NB4 (cell line): ENCODE data around the gene GPX4.

Source experiments
- DNase-seq: peaks from one replicate; pipeline ENCODE4 v3.0.0; 2010; ENCODE audit warnings: low read depth
- H3K4me3 ChIP-seq: one replicate; pipeline ENCODE4 v1.5.1; 2011; ENCODE audit warnings: mild to moderate bottlenecking, low read depth, low read length, moderate library complexity
- CTCF ChIP-seq: IDR thresholded peaks from one replicate; pipeline ENCODE4 v1.5.1; 2012; ENCODE audit warnings: low read depth, low read length
- MAX ChIP-seq: IDR thresholded peaks from 2 replicates; pipeline ENCODE4 v1.6.1; 2011; ENCODE audit warnings: low read depth, low read length
- MYC ChIP-seq: IDR thresholded peaks from 2 replicates; pipeline ENCODE4 v1.6.1; 2011; ENCODE audit warnings: low read depth, low read length
- POLR2A ChIP-seq: IDR thresholded peaks from 2 replicates; pipeline ENCODE4 v1.6.1; 2011; ENCODE audit warnings: mild to moderate bottlenecking; ENCODE audit not compliant: insufficient read length; ENCODE audit errors: extremely low read depth

Gene GPX4

GRCh38 chr19:1086613-1087012 lies 17.2 kb upstream of the GPX4 start:
- TF ChIP-seq MYC (no peak), CTCF (no peak), MAX (no peak), POLR2A (no peak)
- no peak for DNase-seq

GRCh38 chr19:1087813-1088415 lies 15.9 kb upstream of the GPX4 start:
- H3K4me3 ChIP-seq: no peak overlapping the region
- DNase-seq: peak; percentile 90
- no peak for TF ChIP-seq CTCF
- no peak for TF ChIP-seq MYC
- peak; percentile 92 for TF ChIP-seq MAX

More at GRCh38 chr19:1086613-1087012, 17.2 kb upstream of the GPX4 start:
- no peak overlapping the region for H3K4me3 ChIP-seq

- DNase-seq: no peak
- no peak overlapping the region for H3K4me3 ChIP-seq
- TF ChIP-seq MAX (no peak), POLR2A (no peak)
Measured at GRCh38 chr19:1088416-1089010, 15.3 kb upstream of the GPX4 start.

- H3K4me3 ChIP-seq: no peak overlapping the region
- no peak for DNase-seq
- TF ChIP-seq MAX (no peak), CTCF (no peak)
Measured at GRCh38 chr19:1089126-1089771, 14.5 kb upstream of the GPX4 start.

GRCh38 chr19:1089891-1090290 lies 13.9 kb upstream of the GPX4 start:
- TF ChIP-seq MYC (no peak), MAX (no peak), POLR2A (no peak), CTCF (no peak)
- DNase-seq: no peak
- no peak overlapping the region for H3K4me3 ChIP-seq

GRCh38 chr19:1090731-1091543 lies 12.9 kb upstream of the GPX4 start:
- TF ChIP-seq MAX (no peak), MYC (no peak), CTCF (no peak), POLR2A (no peak)
- H3K4me3 ChIP-seq: no peak overlapping the region
- no peak for DNase-seq
